GM23248 (cell line): Measurements from ENCODE around the gene ZER1. TPM values are rescaled to one million over a fixed set of nuclear protein-coding genes. Genes with fewer than 3 reads are reported as not detected.
"Not testable (repeated sequence)": the region's sequence is repeated elsewhere in the genome, so short reads cannot be mapped to it uniquely, and the experiment has no call there.

ENCODE experiments used
- DNase-seq: peaks from one replicate; pipeline ENCODE4 v3.0.0-alpha.2; 2015
- H2AFZ ChIP-seq: fragments of 200-600 bp; sonication (generic); 2 replicates; pipeline ENCODE4 v1.6.1; 2016; ENCODE audit warnings: antibody characterized with exemption
- H3F3A ChIP-seq: fragments of 200-600 bp; sonication (generic); 2 replicates; pipeline ENCODE4 v1.6.1; 2016; ENCODE audit warnings: mild to moderate bottlenecking, antibody characterized with exemption, mixed run types; ENCODE audit not compliant: insufficient read depth
- H3K27ac ChIP-seq: fragments of 200-600 bp; sonication (generic); 2 replicates; pipeline ENCODE4 v1.5.1; 2016; ENCODE audit warnings: mild to moderate bottlenecking
- H3K27me3 ChIP-seq: fragments of 200-600 bp; sonication (generic); replicated peaks from 2 replicates; pipeline ENCODE4 v1.6.1; 2016; ENCODE audit warnings: mild to moderate bottlenecking; ENCODE audit not compliant: insufficient read depth
- H3K36me3 ChIP-seq: fragments of 200-600 bp; sonication (generic); 2 replicates; pipeline ENCODE4 v1.6.1; 2016; ENCODE audit warnings: low read depth, mild to moderate bottlenecking
- H3K4me1 ChIP-seq: fragments of 200-600 bp; sonication (generic); 2 replicates; pipeline ENCODE4 v1.6.1; 2016; ENCODE audit warnings: mild to moderate bottlenecking; ENCODE audit not compliant: insufficient read depth
- H3K4me2 ChIP-seq: fragments of 200-600 bp; sonication (generic); one replicate; pipeline ENCODE4 v1.6.1; 2016; ENCODE audit warnings: mild to moderate bottlenecking; ENCODE audit not compliant: unreplicated experiment
- H3K4me3 ChIP-seq: fragments of 200-600 bp; sonication (generic); 2 replicates; pipeline ENCODE4 v1.5.1; 2016; ENCODE audit warnings: mild to moderate bottlenecking
- H3K79me2 ChIP-seq: fragments of 200-600 bp; sonication (generic); 2 replicates; pipeline ENCODE4 v1.6.1; 2016; ENCODE audit warnings: mild to moderate bottlenecking; ENCODE audit not compliant: insufficient read depth
- H3K9ac ChIP-seq: fragments of 200-600 bp; sonication (generic); 2 replicates; pipeline ENCODE4 v1.6.1; 2016; ENCODE audit warnings: mild to moderate bottlenecking
- H3K9me2 ChIP-seq: fragments of 200-600 bp; sonication (generic); 2 replicates; pipeline ENCODE4 v1.6.1; 2016; ENCODE audit warnings: mixed run types, mild to moderate bottlenecking, moderate library complexity; ENCODE audit not compliant: insufficient read depth
- H3K9me3 ChIP-seq: fragments of 200-600 bp; sonication (generic); one replicate; pipeline ENCODE4 v1.6.1; 2017; ENCODE audit warnings: low read depth
- H4K20me1 ChIP-seq: fragments of 200-600 bp; sonication (generic); 2 replicates; pipeline ENCODE4 v1.6.0; 2016; ENCODE audit not compliant: insufficient read depth
- EZH2 ChIP-seq: fragments of 200-600 bp; sonication (generic); IDR thresholded peaks from 2 replicates; pipeline ENCODE4 v1.6.1; 2018; ENCODE audit warnings: antibody characterized with exemption, mild to moderate bottlenecking; ENCODE audit not compliant: insufficient read depth, poor library complexity, severe bottlenecking
- EZH2phosphoT487 ChIP-seq: fragments of 200-600 bp; sonication (generic); IDR thresholded peaks from 2 replicates; pipeline ENCODE4 v1.6.1; 2018; ENCODE audit warnings: antibody characterized with exemption, moderate library complexity, mild to moderate bottlenecking, low read depth; ENCODE audit not compliant: insufficient read depth
- WGBS, 2 experiments: methylation state at CpG; one replicate each; pipeline ENCODE4 v1.1.6; 2015 to 2017; ENCODE audit warnings: low lambda C conversion rate in 2 of 2, low coverage in 1 of 2; ENCODE audit errors: missing lambda C conversion rate in 2 of 2; 5-methylcytosine and 5-hydroxymethylcytosine counted together
- in situ Hi-C: fragments of 300-500 bp; cut with MboI; formaldehyde crosslinking; loops from 2 replicates; pipeline ENCODE4 v1.15.0; 2020
- polyA plus RNA-seq: library from polyadenylated mRNA; unstranded; fragments of >200 nt; fragmentation: Nextera tagmentation; extraction: Ambion mirVana; gene quantifications from 2 replicates; pipeline ENCODE4 v1.2.1, GENCODE V29; 2016
- total RNA-seq: library from RNA; depleted of rRNA; stranded (reverse); fragments of >200 nt; shearing (Covaris generic); gene quantifications from 2 replicates; pipeline ENCODE4 v1.2.3, GENCODE V29; 2014

ZER1 gene
- total and polyA plus RNA-seq, 2 experiments from 2014 or later, result 20.0 to 28.9 TPM

DNA sequence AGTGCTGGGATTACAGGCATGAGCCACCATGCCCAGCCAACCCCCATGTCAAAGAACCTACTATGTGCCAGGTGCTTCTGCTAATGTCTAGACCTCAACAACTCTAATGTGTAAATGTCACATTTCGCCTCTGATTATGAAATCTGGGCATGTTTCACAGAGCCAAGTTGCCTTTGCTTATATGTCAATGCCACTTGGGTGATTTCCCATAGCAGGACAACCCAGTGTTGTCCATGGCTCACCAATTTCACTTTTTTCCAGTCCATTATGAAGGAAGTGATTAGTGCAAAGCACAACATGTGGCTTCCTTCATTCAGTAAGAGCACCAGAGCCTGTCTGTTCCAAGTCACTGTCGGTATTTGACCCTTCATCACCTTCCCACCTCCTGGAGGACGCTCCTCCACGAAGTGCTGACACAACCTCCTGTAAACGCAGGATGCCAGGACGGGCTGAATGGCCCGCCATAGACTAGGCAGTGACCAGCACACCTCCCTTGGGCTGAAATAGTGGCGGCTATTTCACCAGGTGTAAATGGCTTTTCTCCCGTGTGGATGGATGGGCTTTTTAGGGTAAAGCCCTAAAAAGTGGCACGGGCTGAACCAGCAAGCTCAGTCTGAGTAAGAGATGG lies 70.4 kb downstream of the ZER1 start:
- 68 to 71% methylated on average over 10 of the region's 10 CpGs for WGBS, 2 experiments

GRCh38 chr9:128699096-128699795 lies 72.5 kb downstream of the ZER1 start:
- 90 to 94% methylated on average over 30 of the region's 30 CpGs for WGBS, 2 experiments
- in situ Hi-C loops, H3K27ac ChIP-seq, H3K4me1 ChIP-seq, H3K9ac ChIP-seq, DNase-seq, H3K9me3 ChIP-seq, H3K4me2 ChIP-seq, H3K27me3 ChIP-seq, H2AFZ ChIP-seq, H3K79me2 ChIP-seq, H3K9me2 ChIP-seq, H3K4me3 ChIP-seq, H4K20me1 ChIP-seq: not testable (repeated sequence)
- Histone ChIP-seq H3F3A (peaks cover 25% of the 10 kb centered on the region), H3K36me3 (peaks cover 23% of the 10 kb centered on the region)

More for the DNA sequence above, 70.4 kb downstream of the ZER1 start:
- Histone ChIP-seq H3F3A (peaks cover 15% of the 10 kb centered on the region), H3K4me2 (no peak overlapping the region), H3K9me3 (no peaks in the 10 kb centered on the region), H3K27ac (no peak overlapping the region), H3K4me3 (no peak overlapping the region), H3K79me2 (no peaks in the 10 kb centered on the region), H3K27me3 (no peaks in the 10 kb centered on the region), H3K4me1 (peaks cover 5% of the 10 kb centered on the region; the same call in 1 of the 2 replicates), H3K9ac (no peak overlapping the region), H2AFZ (no peak overlapping the region), H3K36me3 (peaks cover 10% of the 10 kb centered on the region), H4K20me1 (no peaks in the 10 kb centered on the region), H3K9me2 (no peaks in the 10 kb centered on the region)
- DNase-seq, result no peak
- TF ChIP-seq EZH2, result no peak
- no peak for TF ChIP-seq EZH2phosphoT487
- in situ Hi-C loops, result no loop called here

GRCh38 chr9:128696923-128697707 lies 74.6 kb downstream of the ZER1 start:
- in situ Hi-C loops, result no loop called here
- TF ChIP-seq EZH2, result no peak
- TF ChIP-seq EZH2phosphoT487, result no peak
- no peaks in the 10 kb centered on the region for H4K20me1 ChIP-seq
- no peak overlapping the region for H3K27ac ChIP-seq
- no peak overlapping the region for H3K9ac ChIP-seq
- no peaks in the 10 kb centered on the region for H3K9me2 ChIP-seq
- H3K36me3 ChIP-seq, result peaks cover 44% of the 10 kb centered on the region
- peaks cover 44% of the 10 kb centered on the region for H3F3A ChIP-seq
- no peaks in the 10 kb centered on the region for H3K27me3 ChIP-seq
- no peaks in the 10 kb centered on the region for H3K9me3 ChIP-seq
- no peak overlapping the region for H3K4me3 ChIP-seq
- H2AFZ ChIP-seq, result no peak overlapping the region
- 75 to 76% methylated on average over 8 of the region's 8 CpGs for WGBS, 2 experiments
- no peak for DNase-seq
- H3K4me2 ChIP-seq, result no peak overlapping the region
- peaks cover 25% of the 10 kb centered on the region for H3K79me2 ChIP-seq
- peaks cover 5% of the 10 kb centered on the region; the same call in 1 of the 2 replicates for H3K4me1 ChIP-seq

DNA sequence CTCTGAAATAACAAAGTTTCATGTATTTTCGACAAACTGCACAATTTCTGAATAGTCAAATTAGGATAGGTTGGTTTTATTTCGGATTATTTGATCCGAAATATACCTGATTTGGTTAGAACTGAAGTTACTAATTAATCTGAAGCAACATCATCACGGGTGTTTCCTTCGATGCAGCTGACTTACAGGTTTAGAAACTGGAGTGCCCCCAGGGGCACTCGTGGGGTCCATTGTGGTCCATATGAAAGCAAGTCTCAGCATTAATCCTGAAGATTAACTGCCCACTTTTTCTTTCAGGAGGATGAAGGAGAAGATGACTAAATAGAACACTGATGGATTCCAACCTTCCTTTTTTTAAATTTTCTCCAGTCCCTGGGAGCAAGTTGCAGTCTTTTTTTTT lies 77.4 kb downstream of the ZER1 start:
- no peak overlapping the region for H3K27ac ChIP-seq
- H3K36me3 ChIP-seq, result peaks cover 57% of the 10 kb centered on the region
- H3K9me3 ChIP-seq, result no peaks in the 10 kb centered on the region
- TF ChIP-seq EZH2phosphoT487 (no peak), EZH2 (no peak)
- H3K79me2 ChIP-seq, result peaks cover 47% of the 10 kb centered on the region
- H2AFZ ChIP-seq, result no peak overlapping the region
- no peak overlapping the region for H3K9ac ChIP-seq
- H4K20me1 ChIP-seq, result peaks cover 16% of the 10 kb centered on the region
- H3F3A ChIP-seq, result peaks cover 44% of the 10 kb centered on the region
- H3K27me3 ChIP-seq, result no peaks in the 10 kb centered on the region
- in situ Hi-C loops, result no loop called here
- peaks cover 17% of the 10 kb centered on the region for H3K4me1 ChIP-seq
- no peak overlapping the region for H3K4me2 ChIP-seq
- H3K9me2 ChIP-seq, result no peaks in the 10 kb centered on the region
- WGBS, 2 experiments, result 85 to 88% methylated on average over 6 of the region's 6 CpGs
- DNase-seq, result no peak
- H3K4me3 ChIP-seq, result no peak overlapping the region

GRCh38 chr9:128693738-128694137 lies 78.0 kb downstream of the ZER1 start:
- H3K9me3 ChIP-seq, H3K9ac ChIP-seq, H3K27ac ChIP-seq, H3K4me2 ChIP-seq, in situ Hi-C loops, DNase-seq, H3K9me2 ChIP-seq, H3K4me3 ChIP-seq, H3K27me3 ChIP-seq, H2AFZ ChIP-seq: not testable (repeated sequence)
- peaks cover 16% of the 10 kb centered on the region for H4K20me1 ChIP-seq
- peaks cover 17% of the 10 kb centered on the region for H3K4me1 ChIP-seq
- peaks cover 44% of the 10 kb centered on the region for H3F3A ChIP-seq
- H3K36me3 ChIP-seq, result peaks cover 57% of the 10 kb centered on the region
- peaks cover 47% of the 10 kb centered on the region for H3K79me2 ChIP-seq
- WGBS, 2 experiments, result 97 to 98% methylated on average over 3 of the region's 3 CpGs
